Stimulated activated naive CD8-positive, alpha-beta T cell treated with anti-CD3 and anti-CD28 coated beads, Interleukin-15, Interleukin-2, amounts not matched to agents 100 ng/mL and 50 ng/mL, for 24 hours (primary cell): ENCODE data around the gene PSMC1.
"Not testable (repeated sequence)": the region's sequence is repeated elsewhere in the genome, so short reads cannot be mapped to it uniquely, and the experiment has no call there.

ENCODE experiments used
- H3K27ac Mint-ChIP-seq: one replicate; pipeline ENCODE4 v1.8.0; 2021; ENCODE audit warnings: mild to moderate bottlenecking, mixed read lengths
- H3K27me3 Mint-ChIP-seq: one replicate; pipeline ENCODE4 v1.8.0; 2021; ENCODE audit warnings: mixed read lengths
- H3K36me3 Mint-ChIP-seq: one replicate; pipeline ENCODE4 v1.8.0; 2021; ENCODE audit warnings: low read depth, mixed read lengths
- H3K4me1 Mint-ChIP-seq: one replicate; pipeline ENCODE4 v1.8.0; 2021; ENCODE audit warnings: low read depth, mixed read lengths
- H3K4me3 Mint-ChIP-seq: one replicate; pipeline ENCODE4 v1.8.0; 2021; ENCODE audit warnings: mild to moderate bottlenecking, mixed read lengths
- H3K9me3 Mint-ChIP-seq: one replicate; pipeline ENCODE4 v1.8.0; 2021; ENCODE audit warnings: mixed read lengths

Gene PSMC1

DNA sequence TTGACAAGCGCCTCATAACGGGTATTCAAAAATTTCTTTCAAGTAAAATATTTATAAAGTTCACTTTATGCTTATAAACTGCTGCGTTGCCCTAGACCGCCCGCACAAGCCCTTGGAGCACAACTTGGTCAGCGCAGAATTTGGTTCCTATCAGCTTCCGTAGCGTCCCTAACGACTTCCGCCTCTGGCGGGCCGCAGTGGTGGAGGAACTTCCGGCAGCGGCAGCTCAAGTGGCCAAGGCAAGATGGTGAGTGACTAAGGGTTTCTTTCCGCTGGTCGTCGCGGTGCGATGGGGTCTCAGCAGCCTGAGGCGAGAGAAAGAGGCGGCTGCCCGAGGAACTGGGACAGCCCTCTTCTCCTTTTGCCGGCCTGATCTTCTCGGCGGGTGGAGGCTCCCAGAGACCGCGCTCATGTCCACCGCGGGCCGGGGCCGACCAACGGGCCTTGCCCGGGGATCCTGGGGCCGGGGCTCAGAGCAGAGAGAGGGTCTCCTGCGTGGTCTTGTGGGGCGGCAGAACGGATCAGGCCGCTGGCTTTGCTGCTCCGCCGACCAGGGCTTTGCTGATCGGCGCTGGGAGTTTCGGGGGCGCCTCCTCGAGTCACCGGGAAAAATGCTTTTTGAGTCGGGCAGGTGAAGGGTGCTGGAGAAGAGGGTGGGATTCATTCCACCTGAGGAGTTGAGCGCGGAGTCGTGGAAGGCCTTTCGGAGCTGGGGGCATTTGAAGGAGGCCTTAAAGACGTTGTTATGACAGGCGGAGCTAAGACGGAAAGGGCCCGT lies at the start of gene PSMC1:
Gene PSMC1, plus strand, starts transcription at position 200 of the 778 bp plus-strand sequence. Its CDS starts 45 bp downstream, at position 245.
- Mint-ChIP-seq H3K9me3 (peaks cover 5% of the 10 kb centered on the region), H3K36me3 (peaks cover 39% of the 10 kb centered on the region)

DNA sequence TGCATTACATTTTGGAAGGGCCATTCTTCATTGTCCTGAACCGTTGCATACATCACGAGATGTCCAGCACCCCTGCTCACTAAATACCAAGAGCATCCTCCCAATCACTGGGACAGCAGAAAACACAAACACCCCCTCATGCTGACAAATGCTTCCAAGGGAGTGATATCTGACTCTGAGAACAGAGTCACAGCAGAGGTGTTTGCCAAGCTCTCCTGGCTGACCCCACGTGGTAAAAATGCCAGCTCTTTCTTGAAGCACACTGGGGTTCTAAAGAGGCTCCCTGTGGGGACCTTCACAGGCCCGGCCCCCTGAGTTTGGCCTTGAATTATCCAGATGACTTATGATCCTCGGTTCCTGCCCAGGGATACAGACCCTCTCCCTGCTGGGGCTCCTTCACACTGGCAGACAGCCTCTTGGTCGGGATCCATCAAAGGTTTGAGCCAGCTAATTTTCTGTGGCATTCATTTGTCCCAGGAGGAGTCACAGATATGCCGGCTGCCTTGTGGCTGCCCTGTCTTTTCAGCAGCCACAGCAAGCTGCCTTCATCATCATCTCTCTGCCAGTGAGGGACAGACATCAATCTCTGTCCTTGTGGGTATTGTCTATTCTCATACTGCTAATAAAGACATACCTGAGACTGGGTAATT lies 43.1 kb upstream of the PSMC1 start:
- Mint-ChIP-seq H3K4me1 (no peaks in the 10 kb centered on the region), H3K4me3 (no peak overlapping the region), H3K27me3 (peaks cover 19% of the 10 kb centered on the region), H3K9me3 (peaks cover 3% of the 10 kb centered on the region), H3K36me3 (no peaks in the 10 kb centered on the region), H3K27ac (no peak overlapping the region)

More for the DNA sequence above, at the start of gene PSMC1:
- H3K27me3 Mint-ChIP-seq = peaks cover 9% of the 10 kb centered on the region
- H3K4me1 Mint-ChIP-seq = peaks cover 33% of the 10 kb centered on the region
- H3K27ac Mint-ChIP-seq = peak within 1 kb of the TSS; percentile 97
- peak within 1 kb of the TSS; percentile 91 for H3K4me3 Mint-ChIP-seq

DNA sequence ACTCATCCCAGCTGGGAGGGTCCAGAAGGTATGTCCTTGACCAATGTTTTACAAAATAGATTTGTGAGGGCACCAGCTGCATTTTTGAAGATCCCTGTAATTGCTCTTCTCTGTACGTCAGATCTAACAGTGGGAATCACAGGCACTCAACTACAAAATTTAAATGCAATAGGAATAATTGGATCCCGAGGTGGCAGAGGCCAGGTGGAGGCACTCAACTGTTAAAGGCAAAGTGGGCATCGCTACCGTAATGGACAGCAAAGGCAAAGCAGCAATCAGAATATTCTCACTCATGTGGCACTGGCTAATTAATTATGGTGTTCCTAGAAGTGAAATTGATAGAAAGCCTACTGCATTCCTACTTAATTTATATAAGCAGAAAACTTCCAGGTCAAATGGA lies 27.9 kb upstream of the PSMC1 start:
- H3K4me1 Mint-ChIP-seq = no peaks in the 10 kb centered on the region
- peaks cover 2% of the 10 kb centered on the region for H3K9me3 Mint-ChIP-seq
- no peak overlapping the region for H3K27ac Mint-ChIP-seq
- peaks cover 13% of the 10 kb centered on the region for H3K27me3 Mint-ChIP-seq
- no peaks in the 10 kb centered on the region for H3K36me3 Mint-ChIP-seq
- H3K4me3 Mint-ChIP-seq = no peak overlapping the region

DNA sequence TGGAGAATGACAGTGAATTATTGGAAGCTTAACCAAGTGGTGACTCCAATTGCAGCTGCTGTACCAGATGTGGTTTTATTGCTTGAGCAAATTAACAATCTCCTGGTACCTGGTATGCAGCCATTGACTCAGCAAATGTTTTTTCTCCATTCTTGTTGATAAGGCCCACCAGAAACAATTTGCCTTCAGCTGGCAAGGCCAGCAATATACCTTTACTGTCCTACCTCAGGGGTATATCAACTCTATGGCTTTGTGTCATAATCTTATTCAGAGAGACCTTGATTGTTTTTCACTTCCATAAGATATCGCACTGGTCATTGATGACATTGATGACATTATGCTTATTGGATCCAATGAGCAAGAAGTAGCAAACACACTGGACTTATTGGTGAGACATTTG lies 26.4 kb upstream of the PSMC1 start:
- H3K9me3 Mint-ChIP-seq, H3K4me1 Mint-ChIP-seq, H3K36me3 Mint-ChIP-seq, H3K27ac Mint-ChIP-seq, H3K4me3 Mint-ChIP-seq: not testable (repeated sequence)
- peaks cover 14% of the 10 kb centered on the region for H3K27me3 Mint-ChIP-seq

DNA sequence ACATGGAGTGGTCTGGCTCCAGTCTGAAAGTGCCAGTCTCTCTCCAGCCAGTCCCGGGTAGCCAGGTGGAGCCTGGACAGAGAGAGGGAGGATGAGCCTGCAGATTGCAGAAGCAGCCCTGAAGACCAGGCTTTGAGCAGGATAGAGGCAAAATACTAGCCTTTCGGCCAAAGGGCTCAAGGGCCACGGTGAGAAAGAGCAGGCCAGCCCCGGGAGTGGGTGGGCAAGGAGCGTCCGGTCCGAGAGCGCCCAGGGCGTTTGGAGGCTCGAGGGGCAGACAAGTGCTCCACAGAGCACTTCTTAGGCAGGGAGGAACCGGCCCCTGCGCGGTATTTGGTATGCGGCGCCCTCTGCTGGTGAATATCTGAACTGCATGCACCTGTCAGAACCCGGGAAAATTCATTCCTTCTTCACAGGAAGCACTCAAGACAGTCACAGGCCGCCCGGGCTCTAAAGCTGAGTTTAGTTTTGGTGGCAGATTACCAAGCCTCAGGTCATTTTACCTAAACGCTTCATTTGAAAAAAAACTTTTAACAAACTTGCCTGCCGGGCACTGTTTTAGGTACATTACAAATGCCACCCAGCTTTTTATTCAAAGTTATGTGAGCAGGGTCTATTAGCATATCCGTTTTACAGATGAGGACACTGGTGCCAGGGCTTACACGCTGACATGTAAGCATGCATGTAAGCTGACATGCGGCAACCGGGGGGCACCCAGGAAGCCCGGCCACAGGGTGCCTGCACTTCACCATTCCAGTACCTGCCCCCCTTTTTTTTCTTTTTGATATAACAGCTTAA lies 21.0 kb upstream of the PSMC1 start:
- no peak overlapping the region for H3K4me3 Mint-ChIP-seq
- H3K27me3 Mint-ChIP-seq = peaks cover 24% of the 10 kb centered on the region
- H3K27ac Mint-ChIP-seq = no peak overlapping the region
- H3K36me3 Mint-ChIP-seq = peaks cover 20% of the 10 kb centered on the region
- H3K4me1 Mint-ChIP-seq = no peaks in the 10 kb centered on the region
- H3K9me3 Mint-ChIP-seq = peaks cover 28% of the 10 kb centered on the region

DNA sequence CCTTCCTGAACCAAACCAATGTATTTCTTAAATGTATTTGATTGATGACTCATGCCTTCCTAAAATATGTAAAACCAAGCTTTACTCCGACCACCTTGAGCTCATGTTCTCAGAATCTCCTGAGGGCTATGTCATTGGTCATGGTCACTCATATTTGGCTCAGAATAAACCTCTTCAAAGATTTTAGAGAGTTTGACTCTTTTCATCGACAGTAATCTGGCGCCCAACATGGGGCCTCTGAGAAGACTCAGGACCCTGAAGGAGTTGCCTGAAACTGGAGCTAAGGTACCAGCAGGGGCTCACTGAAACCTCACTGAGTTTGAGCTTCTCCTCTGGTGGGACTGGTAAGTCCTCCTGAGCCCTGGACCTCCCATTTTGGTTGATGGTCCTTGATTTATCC lies 17.2 kb upstream of the PSMC1 start:
- Mint-ChIP-seq H3K36me3 (peaks cover 25% of the 10 kb centered on the region), H3K4me3 (no peak overlapping the region), H3K27ac (no peak overlapping the region), H3K9me3 (peaks cover 37% of the 10 kb centered on the region), H3K4me1 (no peaks in the 10 kb centered on the region), H3K27me3 (peaks cover 15% of the 10 kb centered on the region)

DNA sequence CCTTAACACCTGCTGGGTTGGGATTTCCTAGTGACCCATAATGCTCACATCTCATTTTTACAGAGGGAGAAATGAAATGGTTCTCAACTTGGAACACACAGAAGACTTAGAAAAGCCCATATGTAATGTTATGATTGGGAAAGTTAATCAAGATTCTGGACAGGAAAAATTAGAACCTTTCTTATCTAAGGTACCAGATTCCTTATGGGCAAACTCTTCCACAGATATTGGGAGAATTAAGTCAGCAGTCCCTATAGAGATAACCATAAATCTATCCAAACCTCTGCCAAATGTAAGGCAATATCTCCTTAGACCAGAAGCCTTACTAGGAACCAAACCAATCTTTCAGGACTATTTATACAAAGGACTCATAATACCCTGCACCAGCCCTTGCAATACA lies 13.9 kb upstream of the PSMC1 start:
- H3K9me3 Mint-ChIP-seq = peaks cover 38% of the 10 kb centered on the region
- peaks cover 25% of the 10 kb centered on the region for H3K36me3 Mint-ChIP-seq
- no peak overlapping the region for H3K4me3 Mint-ChIP-seq
- H3K27ac Mint-ChIP-seq = no peak overlapping the region
- peaks cover 14% of the 10 kb centered on the region for H3K27me3 Mint-ChIP-seq
- no peaks in the 10 kb centered on the region for H3K4me1 Mint-ChIP-seq

DNA sequence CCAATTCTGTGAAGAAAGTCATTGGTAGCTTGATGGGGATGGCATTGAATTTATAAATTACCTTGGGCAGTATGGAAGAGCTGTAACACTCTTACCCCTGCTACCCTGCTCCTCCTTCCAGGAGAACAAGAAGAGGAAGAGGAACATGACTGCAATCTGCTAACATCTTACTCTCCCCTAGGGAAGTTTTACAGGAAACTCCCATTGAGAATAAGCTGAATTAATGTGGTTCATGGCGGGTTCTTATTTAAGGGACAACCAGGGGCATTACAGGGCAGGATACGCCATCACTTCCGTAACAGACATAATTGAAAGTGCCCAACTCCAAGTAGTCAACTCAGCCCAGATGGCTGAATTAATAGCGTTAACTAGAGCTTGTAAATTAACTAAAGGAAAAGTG lies 9.4 kb upstream of the PSMC1 start:
- Mint-ChIP-seq H3K9me3 (peaks cover 6% of the 10 kb centered on the region), H3K4me3 (no peak overlapping the region), H3K27ac (no peak overlapping the region), H3K36me3 (no peaks in the 10 kb centered on the region), H3K27me3 (peaks cover 18% of the 10 kb centered on the region), H3K4me1 (no peaks in the 10 kb centered on the region)

DNA sequence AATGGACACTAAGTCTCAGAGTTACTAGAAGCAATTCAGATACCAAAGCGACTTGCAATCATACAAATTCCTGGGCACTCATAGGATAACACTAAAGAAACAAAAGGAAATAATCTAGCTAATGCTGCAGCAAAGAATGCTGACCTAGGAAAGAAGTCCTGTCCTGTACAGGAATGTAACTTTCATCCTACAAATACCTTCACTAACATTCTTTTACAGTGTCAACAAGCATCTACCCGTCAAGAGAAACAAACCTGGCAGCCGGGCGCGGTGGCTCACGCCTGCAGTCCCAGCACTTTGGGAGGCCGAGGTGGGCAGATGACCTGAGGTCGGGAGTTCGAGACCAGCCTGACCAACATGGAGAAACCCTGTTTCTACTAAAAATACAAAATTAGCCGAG lies 8.9 kb upstream of the PSMC1 start:
- not testable (repeated sequence) for H3K36me3 Mint-ChIP-seq, H3K4me3 Mint-ChIP-seq, H3K9me3 Mint-ChIP-seq, H3K27ac Mint-ChIP-seq, H3K4me1 Mint-ChIP-seq
- H3K27me3 Mint-ChIP-seq = peaks cover 23% of the 10 kb centered on the region

DNA sequence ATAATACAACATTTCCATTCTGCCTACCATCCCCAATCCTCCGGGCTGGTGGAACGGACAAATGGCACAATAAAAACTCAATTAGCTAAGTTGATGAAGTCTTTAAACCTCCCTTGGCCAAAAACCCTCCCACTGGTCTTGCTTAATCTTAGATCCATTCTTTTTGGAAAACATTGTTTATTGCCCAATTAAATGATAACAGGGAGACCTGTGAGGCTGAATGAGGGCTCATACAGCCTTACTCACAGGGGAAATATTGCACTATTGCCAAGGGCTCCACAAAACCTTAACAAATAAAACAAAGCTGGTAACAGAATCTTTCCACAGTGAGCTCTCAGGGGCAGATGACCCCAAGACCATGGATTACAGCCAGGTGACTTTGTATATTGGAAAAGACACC lies 7.8 kb upstream of the PSMC1 start:
- H3K4me1 Mint-ChIP-seq = no peaks in the 10 kb centered on the region
- H3K36me3 Mint-ChIP-seq = no peaks in the 10 kb centered on the region
- H3K9me3 Mint-ChIP-seq = peaks cover 6% of the 10 kb centered on the region
- no peak overlapping the region for H3K27ac Mint-ChIP-seq
- no peak overlapping the region for H3K4me3 Mint-ChIP-seq
- H3K27me3 Mint-ChIP-seq = peaks cover 27% of the 10 kb centered on the region

DNA sequence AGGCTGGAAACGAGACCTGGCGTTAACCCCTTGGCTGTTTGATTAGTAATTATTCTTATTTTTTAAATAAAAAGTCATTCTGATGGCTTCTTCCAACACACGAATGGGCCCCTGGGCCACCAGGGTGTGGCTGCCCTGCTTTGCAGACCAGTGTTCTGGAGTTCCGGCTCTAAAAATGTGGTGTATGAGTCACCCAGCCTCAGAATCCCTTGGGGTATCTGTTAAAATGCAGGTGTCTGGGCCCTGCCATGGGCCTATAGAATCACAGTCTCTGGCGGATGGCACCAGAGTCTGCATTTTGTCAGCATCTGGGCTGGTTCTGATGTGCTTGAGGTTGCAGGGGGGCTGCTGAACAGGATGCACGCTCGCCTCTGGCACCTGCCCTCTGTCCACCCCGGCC lies 2.5 kb upstream of the PSMC1 start:
- peaks cover 30% of the 10 kb centered on the region for H3K4me1 Mint-ChIP-seq
- H3K27ac Mint-ChIP-seq = no peak overlapping the region
- peaks cover 9% of the 10 kb centered on the region for H3K27me3 Mint-ChIP-seq
- H3K9me3 Mint-ChIP-seq = peaks cover 5% of the 10 kb centered on the region
- H3K4me3 Mint-ChIP-seq = no peak overlapping the region
- peaks cover 18% of the 10 kb centered on the region for H3K36me3 Mint-ChIP-seq

DNA sequence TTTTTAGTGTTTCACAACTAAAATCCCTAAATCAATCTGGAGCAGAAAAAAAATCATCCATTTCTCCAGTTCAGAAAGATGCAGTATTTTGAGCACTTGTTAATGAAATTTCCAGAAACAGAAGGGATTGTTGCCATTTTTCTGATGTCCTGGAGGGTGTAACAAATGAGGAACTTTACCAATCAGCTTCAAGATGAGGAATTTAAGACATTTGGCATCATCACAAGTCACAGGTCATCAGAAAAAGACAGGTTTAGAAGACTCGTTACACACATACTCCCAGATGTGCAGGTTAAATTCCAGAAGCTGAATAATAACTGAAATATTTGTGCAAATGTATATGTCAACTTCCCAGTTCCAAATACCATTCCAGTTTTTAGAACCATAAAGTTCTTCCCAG lies 482 bp upstream of the PSMC1 start:
- H3K4me3 Mint-ChIP-seq = peak overlapping the region; percentile 91
- peaks cover 33% of the 10 kb centered on the region for H3K4me1 Mint-ChIP-seq
- H3K27ac Mint-ChIP-seq = peak overlapping the region; percentile 26
- H3K9me3 Mint-ChIP-seq = peaks cover 5% of the 10 kb centered on the region
- H3K27me3 Mint-ChIP-seq = peaks cover 9% of the 10 kb centered on the region
- peaks cover 32% of the 10 kb centered on the region for H3K36me3 Mint-ChIP-seq

DNA sequence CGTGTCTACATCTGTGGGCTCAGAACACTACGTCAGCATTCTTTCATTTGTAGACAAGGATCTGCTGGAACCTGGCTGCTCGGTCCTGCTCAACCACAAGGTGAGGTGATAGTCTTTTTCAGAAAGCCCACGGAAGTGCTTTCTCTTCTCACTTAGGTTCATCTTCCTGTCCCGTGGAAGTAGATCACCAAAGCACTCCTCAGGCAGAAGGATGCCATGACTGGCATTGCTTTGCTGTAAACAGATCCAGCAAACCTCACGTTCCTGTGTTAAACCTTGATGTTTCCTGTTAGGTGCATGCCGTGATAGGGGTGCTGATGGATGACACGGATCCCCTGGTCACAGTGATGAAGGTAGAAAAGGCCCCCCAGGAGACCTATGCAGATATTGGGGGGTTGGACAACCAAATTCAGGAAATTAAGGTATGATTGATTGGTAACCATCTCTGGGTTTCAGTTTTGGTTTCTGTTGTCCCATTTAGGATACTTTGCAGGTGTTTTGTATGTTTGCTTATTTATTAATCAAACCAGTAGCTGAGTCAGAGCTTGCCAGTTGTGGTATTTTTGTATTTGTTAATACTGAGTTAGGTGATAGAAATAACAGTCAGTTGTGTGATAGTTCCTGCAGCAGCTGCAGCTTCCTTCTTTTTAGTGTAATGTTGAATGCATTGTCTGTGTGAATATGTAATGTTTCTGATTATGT lies 7.5 kb downstream of the PSMC1 start:
- H3K27ac Mint-ChIP-seq = peak overlapping the region; percentile 77

DNA sequence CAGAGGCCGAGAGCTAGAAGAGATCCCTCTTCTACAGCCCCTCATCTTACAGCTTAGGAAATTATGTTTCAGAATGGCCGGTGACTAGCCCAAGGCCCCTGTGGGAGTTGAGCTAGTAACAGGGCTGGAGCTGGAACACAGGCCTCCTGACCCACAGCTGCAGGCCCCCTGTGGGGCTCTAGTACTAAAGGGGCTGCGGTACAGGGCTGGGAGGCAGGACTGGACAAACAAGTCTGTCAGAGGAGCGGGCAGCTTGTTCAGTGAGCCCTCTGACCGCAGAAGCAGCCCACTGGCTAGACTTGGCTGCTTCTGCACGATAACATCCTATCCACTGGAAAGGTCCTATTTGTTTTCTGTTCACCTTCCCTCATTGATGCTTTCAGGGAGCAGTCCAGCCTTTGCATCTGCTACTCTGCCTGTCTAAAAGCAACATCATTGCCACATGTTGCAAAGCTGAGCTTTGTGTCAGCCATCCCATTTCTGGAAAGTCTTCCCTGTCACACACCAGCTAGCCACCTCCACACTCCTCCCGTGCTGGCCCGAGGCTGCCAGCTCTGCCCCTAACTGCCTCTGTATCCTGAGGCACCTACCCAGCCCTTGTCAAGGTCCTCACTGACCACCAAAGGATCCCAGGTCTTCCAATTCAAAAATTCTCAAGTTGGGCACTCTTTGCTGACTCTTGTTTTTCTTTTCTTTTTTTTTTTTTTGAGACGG lies 10.2 kb downstream of the PSMC1 start:
- no peaks in the 10 kb centered on the region for H3K9me3 Mint-ChIP-seq
- H3K4me3 Mint-ChIP-seq = no peak overlapping the region
- H3K4me1 Mint-ChIP-seq = no peaks in the 10 kb centered on the region
- peaks cover 67% of the 10 kb centered on the region for H3K36me3 Mint-ChIP-seq
- no peak overlapping the region for H3K27ac Mint-ChIP-seq
- no peaks in the 10 kb centered on the region for H3K27me3 Mint-ChIP-seq

More for the DNA sequence above, 7.5 kb downstream of the PSMC1 start:
- Mint-ChIP-seq H3K9me3 (no peaks in the 10 kb centered on the region), H3K36me3 (peaks cover 60% of the 10 kb centered on the region), H3K4me3 (no peak overlapping the region), H3K27me3 (no peaks in the 10 kb centered on the region), H3K4me1 (peaks cover 3% of the 10 kb centered on the region)
